ENCODE results near the gene TFAP2B. TPM values are rescaled to one million over a fixed set of nuclear protein-coding genes. Genes with fewer than 3 reads are reported as not detected.

TFAP2B gene
- total RNA-seq, 1 donor from 2014 or later: not detected

- Histone ChIP-seq H3K27me3 (ENCODE audit: insufficient read depth, low read length) (peaks cover 68% of the 10 kb centered on the region), H3K4me2 (ENCODE audit: low read length) (peak overlapping the region; percentile 10), H3K79me2 (ENCODE audit: insufficient read depth, low read length) (no peaks in the 10 kb centered on the region), H3K27ac (ENCODE audit: low read depth, low read length) (no peak overlapping the region), H3K9ac (ENCODE audit: low read length) (no peak overlapping the region), H3K36me3 (ENCODE audit: insufficient read depth, low read length) (no peaks in the 10 kb centered on the region), H3K9me3 (ENCODE audit: insufficient read depth, low read depth, low read length) (peaks cover 4% of the 10 kb centered on the region), H4K20me1 (ENCODE audit: insufficient read depth, low read length) (no peaks in the 10 kb centered on the region), H3K4me3 (ENCODE audit: insufficient read depth, low read depth, low read length) (no peak overlapping the region), H3K4me1 (ENCODE audit: insufficient read depth, low read length) (peaks cover 3% of the 10 kb centered on the region), H2AFZ (ENCODE audit: low read depth, low read length) (no peak overlapping the region)
- Mint-ChIP-seq H3K36me3 (ENCODE audit: low read depth, unreplicated experiment) (no peaks in the 10 kb centered on the region), H3K27ac (ENCODE audit: unreplicated experiment) (no peak overlapping the region), H3K9me3 (ENCODE audit: unreplicated experiment) (peaks cover 2% of the 10 kb centered on the region), H3K4me1 (ENCODE audit: low read depth, unreplicated experiment) (peaks cover 5% of the 10 kb centered on the region), H3K4me3 (ENCODE audit: unreplicated experiment) (peak overlapping the region; percentile 70), H3K27me3 (ENCODE audit: low read depth, unreplicated experiment) (peaks cover 80% of the 10 kb centered on the region)
- DNase-seq (ENCODE audit: low read depth): no peak
- FAIRE-seq: no peak
- no peak for TF ChIP-seq CTCF (IDR thresholded peaks at IDR 0.05; ENCODE audit: insufficient read depth, low read depth, low read length)
Measured at GRCh38 chr6:50819466-50819903, 814 bp downstream of the TFAP2B start.

- Mint-ChIP-seq H3K27me3 (ENCODE audit: low read depth, unreplicated experiment) (peaks cover 83% of the 10 kb centered on the region), H3K4me3 (ENCODE audit: unreplicated experiment) (peak overlapping the region; percentile 69), H3K36me3 (ENCODE audit: low read depth, unreplicated experiment) (no peaks in the 10 kb centered on the region), H3K9me3 (ENCODE audit: unreplicated experiment) (peaks cover 2% of the 10 kb centered on the region), H3K4me1 (ENCODE audit: low read depth, unreplicated experiment) (peaks cover 5% of the 10 kb centered on the region), H3K27ac (ENCODE audit: unreplicated experiment) (peak overlapping the region; percentile 17)
- no peak overlapping the region for H3K27ac ChIP-seq (ENCODE audit: low read depth, low read length)
- peaks cover 3% of the 10 kb centered on the region for H3K4me1 ChIP-seq (ENCODE audit: insufficient read depth, low read length)
- no peak overlapping the region for H3K4me2 ChIP-seq (ENCODE audit: low read length)
- no peak for DNase-seq (ENCODE audit: low read depth)
- H3K27me3 ChIP-seq (ENCODE audit: insufficient read depth, low read length): peaks cover 71% of the 10 kb centered on the region
- H3K79me2 ChIP-seq (ENCODE audit: insufficient read depth, low read length): no peaks in the 10 kb centered on the region
- no peak overlapping the region for H2AFZ ChIP-seq (ENCODE audit: low read depth, low read length)
- no peak for FAIRE-seq
- no peak overlapping the region for H3K9ac ChIP-seq (ENCODE audit: low read length)
- no peak overlapping the region for H3K4me3 ChIP-seq (ENCODE audit: insufficient read depth, low read depth, low read length)
- TF ChIP-seq CTCF (IDR thresholded peaks at IDR 0.05; ENCODE audit: insufficient read depth, low read depth, low read length) (no peak), EZH2 (IDR thresholded peaks at IDR 0.05; ENCODE audit: insufficient read depth, low read length) (peak; percentile 60)
- H3K9me3 ChIP-seq (ENCODE audit: insufficient read depth, low read depth, low read length): peaks cover 4% of the 10 kb centered on the region
- no peaks in the 10 kb centered on the region for H3K36me3 ChIP-seq (ENCODE audit: insufficient read depth, low read length)
- H4K20me1 ChIP-seq (ENCODE audit: insufficient read depth, low read length): no peaks in the 10 kb centered on the region
Measured at GRCh38 chr6:50819904-50820868, 1.5 kb downstream of the TFAP2B start.

GRCh38 chr6:50820869-50821264 lies 2.2 kb downstream of the TFAP2B start:
- Mint-ChIP-seq H3K4me3 (ENCODE audit: unreplicated experiment) (no peak overlapping the region), H3K36me3 (ENCODE audit: low read depth, unreplicated experiment) (no peaks in the 10 kb centered on the region), H3K27me3 (ENCODE audit: low read depth, unreplicated experiment) (peaks cover 87% of the 10 kb centered on the region), H3K27ac (ENCODE audit: unreplicated experiment) (no peak overlapping the region), H3K9me3 (ENCODE audit: unreplicated experiment) (peaks cover 2% of the 10 kb centered on the region), H3K4me1 (ENCODE audit: low read depth, unreplicated experiment) (peaks cover 5% of the 10 kb centered on the region)
- H3K9me3 ChIP-seq (ENCODE audit: insufficient read depth, low read depth, low read length): peaks cover 4% of the 10 kb centered on the region
- no peak for TF ChIP-seq EZH2 (IDR thresholded peaks at IDR 0.05; ENCODE audit: insufficient read depth, low read length)
- TF ChIP-seq CTCF (IDR thresholded peaks at IDR 0.05; ENCODE audit: insufficient read depth, low read depth, low read length): no peak
- no peaks in the 10 kb centered on the region for H4K20me1 ChIP-seq (ENCODE audit: insufficient read depth, low read length)
- no peak overlapping the region for H3K9ac ChIP-seq (ENCODE audit: low read length)
- H3K27ac ChIP-seq (ENCODE audit: low read depth, low read length): no peak overlapping the region
- no peaks in the 10 kb centered on the region for H3K4me1 ChIP-seq (ENCODE audit: insufficient read depth, low read length)
- no peak overlapping the region for H3K4me3 ChIP-seq (ENCODE audit: insufficient read depth, low read depth, low read length)
- H2AFZ ChIP-seq (ENCODE audit: low read depth, low read length): no peak overlapping the region
- no peaks in the 10 kb centered on the region for H3K79me2 ChIP-seq (ENCODE audit: insufficient read depth, low read length)
- FAIRE-seq: no peak
- DNase-seq (ENCODE audit: low read depth): no peak
- peaks cover 74% of the 10 kb centered on the region for H3K27me3 ChIP-seq (ENCODE audit: insufficient read depth, low read length)
- H3K36me3 ChIP-seq (ENCODE audit: insufficient read depth, low read length): no peaks in the 10 kb centered on the region
- no peak overlapping the region for H3K4me2 ChIP-seq (ENCODE audit: low read length)

All from astrocyte (in vitro differentiated cells and primary cell).